Activated T-helper 1 cell treated with anti-CD3 and anti-CD28 coated beads, Interleukin-12 subunit alpha, Interleukin-12 subunit beta, Interleukin-2, Interleukin-4 antibody, amounts not matched to agents 30 ng/mL and 10 ng/mL and 1 ng/mL, durations not matched to agents 14 hours and 24 hours and 36 hours (primary cell): ENCODE data around the gene SH3PXD2B. TPM values are rescaled to one million over a fixed set of nuclear protein-coding genes. Genes with fewer than 3 reads are reported as not detected.
"Not testable (repeated sequence)": the region's sequence is repeated elsewhere in the genome, so short reads cannot be mapped to it uniquely, and the experiment has no call there.

ENCODE experiments used
- DNase-seq: peaks from one replicate; pipeline ENCODE4 v3.0.0; 2021; ENCODE audit warnings: low spot score
- H3K27ac Mint-ChIP-seq: one replicate; pipeline ENCODE4 v1.8.0; 2021; ENCODE audit warnings: mild to moderate bottlenecking, mixed read lengths
- H3K27me3 Mint-ChIP-seq: one replicate; pipeline ENCODE4 v1.8.0; 2022; ENCODE audit warnings: mild to moderate bottlenecking, moderate library complexity, mixed read lengths; ENCODE audit not compliant: insufficient read depth
- H3K36me3 Mint-ChIP-seq: one replicate; pipeline ENCODE4 v1.8.0; 2021; ENCODE audit warnings: low read depth, mixed read lengths
- H3K4me1 Mint-ChIP-seq: one replicate; pipeline ENCODE4 v1.8.0; 2021; ENCODE audit warnings: low read depth, mixed read lengths
- H3K4me3 Mint-ChIP-seq: one replicate; pipeline ENCODE4 v1.8.0; 2021; ENCODE audit warnings: mild to moderate bottlenecking, moderate library complexity, mixed read lengths
- H3K9me3 Mint-ChIP-seq: one replicate; pipeline ENCODE4 v1.8.0; 2021; ENCODE audit warnings: mixed read lengths
- intact Hi-C: fragments of 100-400 bp; cut with micrococcal nuclease; formaldehyde crosslinking; loops from one replicate; pipeline ENCODE4 v1.15.1; 2024
- total RNA-seq: library from RNA; stranded (reverse); gene quantifications from 2 replicates; pipeline ENCODE4 v1.2.3, GENCODE V29; 2022

SH3PXD2B gene
- total RNA-seq, 1 donor from 2014 or later: 0.26 TPM

DNA sequence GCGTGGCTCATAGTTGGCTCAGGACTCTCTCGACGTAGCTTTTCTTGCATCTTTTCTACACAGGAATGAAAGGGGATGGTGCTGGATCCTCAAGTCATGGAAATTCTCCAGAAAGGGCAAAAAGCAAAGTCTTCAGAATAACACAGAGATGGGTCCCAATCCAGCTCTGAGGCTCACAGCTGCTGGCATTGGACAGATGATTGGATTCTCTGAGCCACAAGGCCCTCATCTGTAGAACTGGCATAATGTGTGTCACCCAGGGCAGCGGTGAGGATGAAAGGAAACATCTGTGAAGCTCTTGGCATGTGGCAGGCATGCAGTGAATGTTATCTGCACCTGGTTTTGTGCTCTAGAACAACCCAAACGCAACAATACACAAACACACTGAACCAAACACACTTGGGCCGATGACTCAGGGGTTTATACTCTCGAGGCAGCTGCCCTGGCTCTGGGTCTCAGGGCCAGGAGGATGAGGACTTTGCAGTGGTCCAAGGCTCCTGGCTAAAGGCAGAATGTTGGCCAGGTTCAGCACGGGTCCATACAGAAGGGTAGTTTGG lies 106.8 kb downstream of the SH3PXD2B start:
- no peaks in the 10 kb centered on the region for H3K9me3 Mint-ChIP-seq
- no peak overlapping the region for H3K27ac Mint-ChIP-seq
- H3K27me3 Mint-ChIP-seq: peaks cover 2% of the 10 kb centered on the region
- no peak overlapping the region for H3K4me3 Mint-ChIP-seq
- no peaks in the 10 kb centered on the region for H3K4me1 Mint-ChIP-seq
- intact Hi-C loops: no loop called here
- no peaks in the 10 kb centered on the region for H3K36me3 Mint-ChIP-seq
- no peak for DNase-seq

DNA sequence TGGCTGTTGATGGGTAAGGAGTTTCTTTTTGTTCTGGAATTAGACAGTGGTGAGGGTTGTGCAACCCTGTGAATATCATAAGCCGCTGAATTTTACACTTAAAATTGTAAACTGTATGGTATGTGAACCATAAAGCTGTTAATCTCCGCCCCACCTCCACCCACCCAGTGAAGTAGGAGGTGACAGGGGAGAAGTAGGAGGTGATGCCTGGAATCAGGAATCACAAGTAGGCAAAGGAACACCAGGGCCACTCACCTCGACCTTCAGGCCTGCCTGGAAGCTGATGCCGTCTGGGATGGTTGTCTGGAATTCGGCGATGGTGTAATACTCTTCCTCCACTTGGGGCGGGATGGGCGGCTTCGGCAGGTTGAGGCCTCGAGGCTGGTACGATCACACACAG lies 108.4 kb downstream of the SH3PXD2B start:
- no peak for DNase-seq
- Mint-ChIP-seq H3K27me3 (peaks cover 2% of the 10 kb centered on the region), H3K9me3 (no peaks in the 10 kb centered on the region), H3K27ac (no peak overlapping the region), H3K36me3 (no peaks in the 10 kb centered on the region), H3K4me3 (no peak overlapping the region), H3K4me1 (no peaks in the 10 kb centered on the region)
- intact Hi-C loops: no loop called here

DNA sequence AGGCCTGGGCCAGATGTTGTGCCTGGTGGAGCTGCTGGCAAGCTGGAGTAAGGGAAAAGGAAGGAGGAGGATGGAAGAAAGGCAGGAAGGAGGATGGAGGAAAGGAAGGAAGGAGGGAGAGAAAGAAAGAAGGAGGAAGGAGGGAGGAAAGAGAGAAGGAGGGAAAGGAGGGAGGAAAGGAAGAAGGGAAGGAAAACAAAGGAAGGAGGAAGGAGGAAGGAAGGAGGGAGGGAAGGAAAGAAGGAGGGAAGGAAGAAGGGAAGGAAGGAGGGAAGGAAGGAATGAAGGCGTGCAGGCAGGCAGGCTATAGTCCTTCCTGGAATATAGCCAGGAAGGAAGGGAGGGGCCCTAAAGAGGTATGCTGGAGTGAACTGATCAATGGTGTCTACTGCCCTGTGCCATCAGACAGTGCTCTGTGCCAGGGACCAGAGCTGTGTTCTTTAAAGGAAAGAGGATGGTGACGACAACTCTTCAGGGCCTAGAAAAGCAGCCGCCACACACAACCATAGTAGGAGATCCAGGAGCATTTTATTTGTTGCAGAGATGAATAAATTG lies 109.4 kb downstream of the SH3PXD2B start:
- intact Hi-C loops: no loop called here
- DNase-seq: no peak
- Mint-ChIP-seq H3K36me3 (no peaks in the 10 kb centered on the region), H3K4me1 (no peaks in the 10 kb centered on the region), H3K27me3 (peaks cover 2% of the 10 kb centered on the region), H3K27ac (no peak overlapping the region), H3K4me3 (no peak overlapping the region), H3K9me3 (no peaks in the 10 kb centered on the region)

DNA sequence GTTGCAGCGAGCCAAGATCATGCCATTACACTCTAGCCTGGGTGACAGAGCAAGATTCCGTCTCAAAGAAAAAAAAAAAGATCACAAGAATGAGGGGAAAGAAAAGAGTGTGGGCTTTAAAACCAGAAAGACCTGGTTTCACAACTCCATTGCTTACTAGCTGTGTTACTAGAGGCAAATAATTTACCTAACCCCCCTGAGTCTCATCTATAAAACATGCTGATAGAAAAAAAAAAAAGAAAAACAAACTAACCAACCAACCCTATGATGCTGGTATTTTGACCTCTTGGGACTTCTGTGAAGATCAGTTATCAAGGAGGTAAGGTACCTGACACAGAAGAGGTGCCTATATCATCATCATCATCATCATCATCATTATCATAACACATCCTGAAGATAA lies 110.6 kb downstream of the SH3PXD2B start:
- peaks cover 2% of the 10 kb centered on the region for H3K27me3 Mint-ChIP-seq
- H3K9me3 Mint-ChIP-seq: no peaks in the 10 kb centered on the region
- no peak overlapping the region for H3K4me3 Mint-ChIP-seq
- no peaks in the 10 kb centered on the region for H3K4me1 Mint-ChIP-seq
- H3K27ac Mint-ChIP-seq: no peak overlapping the region
- no peaks in the 10 kb centered on the region for H3K36me3 Mint-ChIP-seq
- intact Hi-C loops: no loop called here
- no peak for DNase-seq

DNA sequence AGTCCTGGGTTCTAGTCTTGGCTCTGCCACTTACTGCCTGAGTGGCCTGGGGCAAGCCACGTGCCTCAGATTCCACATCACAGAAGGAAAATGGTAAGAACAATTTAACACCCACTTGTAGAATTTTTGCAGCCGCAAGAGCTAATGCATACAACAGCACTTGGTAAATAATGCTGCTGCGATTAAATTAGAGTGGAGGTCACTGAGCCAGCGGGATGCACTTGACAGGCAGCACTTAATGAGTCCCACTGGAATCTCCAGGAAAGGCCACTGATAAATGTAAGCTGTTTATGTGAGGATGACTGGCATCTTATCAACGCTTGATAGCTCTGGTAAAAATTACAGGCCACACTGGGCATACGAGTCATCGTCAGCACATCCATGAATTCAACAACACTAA lies 111.4 kb downstream of the SH3PXD2B start:
- Mint-ChIP-seq H3K4me3 (no peak overlapping the region), H3K36me3 (no peaks in the 10 kb centered on the region), H3K9me3 (no peaks in the 10 kb centered on the region), H3K27me3 (peaks cover 2% of the 10 kb centered on the region), H3K4me1 (no peaks in the 10 kb centered on the region), H3K27ac (no peak overlapping the region)
- no peak for DNase-seq
- intact Hi-C loops: no loop called here

DNA sequence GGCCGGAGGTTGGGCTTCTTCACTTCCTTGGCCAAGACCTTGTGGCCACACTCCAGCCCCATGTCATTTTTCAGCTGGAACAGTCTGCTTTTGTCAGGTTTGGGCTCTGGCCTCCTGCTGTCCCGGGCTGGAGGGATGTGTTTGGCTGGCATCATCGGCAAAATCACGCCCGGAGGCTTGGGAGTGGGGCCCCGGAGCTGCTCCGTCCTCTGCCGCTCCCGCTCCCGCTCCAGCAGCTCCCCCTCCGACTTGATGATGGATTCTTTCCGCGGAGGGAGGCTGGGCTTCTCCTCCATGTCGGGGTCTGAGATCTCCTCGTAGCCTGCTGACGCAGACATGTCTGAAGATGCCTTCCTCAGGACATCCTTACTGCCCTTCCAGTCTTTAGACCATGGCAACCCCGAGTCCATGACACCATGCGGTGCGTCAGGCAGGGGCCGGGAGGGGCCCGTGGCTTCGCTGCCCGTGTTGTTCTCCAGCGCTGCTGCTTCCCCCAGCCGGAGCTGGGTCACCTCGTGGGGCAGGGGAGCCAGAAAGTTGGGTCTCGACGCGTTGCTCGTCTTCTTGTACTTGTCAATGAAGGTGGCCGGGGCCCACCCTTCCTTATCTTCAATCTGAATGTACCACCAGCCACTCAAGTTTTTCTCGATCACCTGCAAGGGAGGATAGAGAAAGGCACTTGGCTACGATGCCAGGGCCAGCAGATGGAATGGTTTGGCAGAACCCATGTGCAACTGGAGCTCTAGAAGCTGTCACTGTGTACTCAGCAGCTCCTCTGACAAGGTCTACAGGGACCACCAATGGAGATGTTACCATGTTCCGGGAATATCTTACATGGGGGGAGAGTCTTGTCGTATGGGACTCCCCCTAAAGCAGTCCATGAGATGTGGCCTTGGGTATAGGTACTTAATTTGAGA lies 114.8 kb downstream of the SH3PXD2B start:
- Mint-ChIP-seq H3K27me3 (no peaks in the 10 kb centered on the region), H3K36me3 (no peaks in the 10 kb centered on the region), H3K4me3 (no peak overlapping the region), H3K27ac (no peak overlapping the region), H3K4me1 (no peaks in the 10 kb centered on the region), H3K9me3 (no peaks in the 10 kb centered on the region)
- no peak for DNase-seq
- intact Hi-C loops: no loop called here

DNA sequence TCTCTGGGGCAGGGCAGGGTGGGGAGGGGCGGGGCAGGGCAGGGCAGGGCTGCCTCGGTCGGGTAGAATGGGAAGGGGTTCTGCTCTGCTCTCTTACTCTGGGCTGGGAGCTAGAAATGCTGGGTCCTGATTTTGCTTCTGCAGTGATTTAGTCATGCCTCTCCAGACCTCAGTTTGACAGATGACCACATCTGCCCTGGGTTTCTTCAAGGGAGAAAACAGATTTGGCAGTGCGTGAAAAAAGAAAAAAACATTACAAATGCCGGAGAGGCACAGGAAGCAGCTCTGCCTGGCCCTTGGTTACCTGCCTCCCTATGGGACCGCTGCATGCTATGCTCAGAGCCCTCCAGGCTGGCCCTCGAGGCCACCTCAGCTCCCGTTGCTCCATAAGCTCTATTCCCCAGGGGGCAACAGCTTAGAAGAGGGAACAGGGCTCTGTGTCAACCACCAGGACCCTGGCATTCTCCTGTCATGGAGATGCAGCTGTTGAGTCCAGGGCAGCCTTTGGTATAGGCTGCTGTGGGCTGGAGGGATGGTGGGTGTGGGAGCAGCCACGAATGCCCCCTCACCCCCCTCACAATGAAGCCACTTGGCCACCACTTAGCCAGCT lies 117.5 kb downstream of the SH3PXD2B start:
- DNase-seq: no peak
- Mint-ChIP-seq H3K36me3 (no peaks in the 10 kb centered on the region), H3K9me3 (no peaks in the 10 kb centered on the region), H3K4me3 (no peak overlapping the region), H3K27ac (no peak overlapping the region), H3K27me3 (no peaks in the 10 kb centered on the region), H3K4me1 (no peaks in the 10 kb centered on the region)
- intact Hi-C loops: no loop called here

DNA sequence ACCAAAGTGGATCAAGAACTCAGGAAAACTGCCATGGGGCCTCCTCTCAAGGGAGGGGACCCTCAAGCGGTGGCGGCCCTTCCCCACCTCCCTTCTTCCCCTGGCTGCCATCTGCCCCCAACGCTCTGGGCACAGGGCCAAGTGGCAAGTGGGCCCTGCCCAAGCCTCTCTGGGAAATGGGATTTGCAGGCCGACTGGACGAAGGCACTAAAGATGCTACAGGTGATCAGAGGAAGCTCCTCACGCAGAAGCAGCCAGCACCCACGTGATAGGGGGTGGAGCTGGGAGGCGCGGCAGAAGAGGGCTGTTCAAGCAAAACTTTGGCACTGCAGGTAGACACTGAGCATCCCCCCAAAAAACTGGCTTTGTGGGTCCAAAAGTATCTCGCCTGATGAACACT lies 118.1 kb downstream of the SH3PXD2B start:
- Mint-ChIP-seq H3K9me3 (no peaks in the 10 kb centered on the region), H3K27me3 (no peaks in the 10 kb centered on the region), H3K27ac (no peak overlapping the region), H3K4me3 (no peak overlapping the region), H3K36me3 (no peaks in the 10 kb centered on the region), H3K4me1 (no peaks in the 10 kb centered on the region)
- DNase-seq: no peak
- intact Hi-C loops: no loop called here

DNA sequence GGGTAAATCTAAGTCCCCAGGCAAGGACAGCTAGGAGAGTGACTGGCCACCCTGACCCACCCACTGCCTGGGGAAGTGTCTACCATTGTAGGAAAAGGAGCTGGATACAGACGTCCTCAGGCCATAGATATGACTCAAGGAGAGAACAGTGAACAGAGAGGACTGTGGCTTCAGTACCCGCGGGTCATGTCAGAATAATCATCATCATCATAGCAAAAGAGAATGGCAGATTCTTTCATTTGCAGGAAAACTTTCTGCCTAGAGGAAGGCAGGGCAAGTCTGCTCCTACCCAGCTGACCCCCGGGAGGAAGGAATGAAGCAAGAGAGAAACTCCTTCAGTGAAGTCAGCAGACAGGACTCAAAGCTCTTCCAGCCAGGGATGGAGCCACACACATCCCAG lies 118.6 kb downstream of the SH3PXD2B start:
- Mint-ChIP-seq H3K4me1 (no peaks in the 10 kb centered on the region), H3K27me3 (no peaks in the 10 kb centered on the region), H3K9me3 (no peaks in the 10 kb centered on the region), H3K27ac (no peak overlapping the region), H3K4me3 (no peak overlapping the region), H3K36me3 (no peaks in the 10 kb centered on the region)
- DNase-seq: no peak
- intact Hi-C loops: no loop called here

DNA sequence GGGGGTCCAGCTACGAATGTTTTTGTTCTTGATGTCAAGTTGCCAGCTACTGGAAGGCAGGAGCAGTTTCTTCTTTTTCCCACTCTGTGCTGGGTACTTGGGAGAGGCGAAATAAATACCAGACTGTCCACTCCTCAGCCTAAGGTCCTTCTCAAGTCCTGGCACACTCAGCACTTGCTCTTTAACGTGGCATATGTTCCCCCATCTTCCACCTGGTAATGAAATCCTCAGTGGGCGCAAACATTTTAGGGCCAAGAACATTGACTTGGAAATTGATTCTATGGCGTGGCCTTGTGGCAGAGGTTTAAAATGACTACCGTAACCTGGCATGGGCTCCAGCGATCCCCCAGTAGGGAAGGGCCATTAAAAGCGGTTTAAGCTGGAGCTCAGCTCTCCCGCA lies 119.7 kb downstream of the SH3PXD2B start:
- intact Hi-C loops: no loop called here
- no peaks in the 10 kb centered on the region for H3K27me3 Mint-ChIP-seq
- no peaks in the 10 kb centered on the region for H3K4me1 Mint-ChIP-seq
- no peaks in the 10 kb centered on the region for H3K36me3 Mint-ChIP-seq
- no peak for DNase-seq
- H3K4me3 Mint-ChIP-seq: no peak overlapping the region
- H3K27ac Mint-ChIP-seq: no peak overlapping the region
- no peaks in the 10 kb centered on the region for H3K9me3 Mint-ChIP-seq

DNA sequence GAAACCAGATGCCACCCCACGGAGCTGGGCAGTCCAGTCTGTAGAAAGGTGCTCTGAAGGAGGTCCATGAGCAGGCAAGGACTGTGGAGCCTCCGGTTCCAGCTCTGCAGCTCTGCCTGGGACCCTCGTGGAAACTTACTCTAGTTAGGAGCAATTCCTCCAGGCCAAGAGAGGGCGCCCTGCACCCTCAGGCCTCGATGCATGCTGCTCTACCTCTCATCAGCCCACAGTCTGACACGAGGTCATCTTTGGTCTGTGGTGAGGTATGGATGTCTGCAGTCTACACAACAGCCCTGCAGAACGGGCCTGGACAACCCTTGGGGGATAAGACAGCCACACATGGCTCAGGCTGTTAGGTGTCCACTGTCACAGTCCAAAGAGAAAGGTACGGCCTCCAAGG lies 120.1 kb downstream of the SH3PXD2B start:
- Mint-ChIP-seq H3K27ac (no peak overlapping the region), H3K36me3 (no peaks in the 10 kb centered on the region), H3K4me3 (no peak overlapping the region), H3K4me1 (no peaks in the 10 kb centered on the region), H3K9me3 (no peaks in the 10 kb centered on the region), H3K27me3 (no peaks in the 10 kb centered on the region)
- intact Hi-C loops: no loop called here
- no peak for DNase-seq

DNA sequence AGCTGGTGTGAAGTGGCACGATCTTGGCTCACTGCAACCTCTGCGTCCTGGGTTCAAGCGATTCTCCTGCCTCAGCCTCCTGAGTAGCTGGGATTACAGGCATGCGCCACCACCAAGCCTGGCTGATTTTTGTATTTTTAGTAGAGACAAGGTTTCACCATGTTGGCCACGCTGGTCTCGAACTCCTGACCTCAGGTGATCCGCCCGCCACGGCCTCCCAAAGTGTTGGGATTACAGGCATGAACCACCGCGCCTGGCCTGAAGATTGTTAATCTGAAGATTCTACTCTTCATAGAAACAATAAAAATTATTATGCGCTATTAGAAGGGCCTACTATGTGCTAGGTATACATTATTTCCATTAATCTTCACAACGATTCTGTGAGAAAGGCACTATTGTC lies 127.4 kb downstream of the SH3PXD2B start:
- H3K9me3 Mint-ChIP-seq, H3K4me1 Mint-ChIP-seq, DNase-seq, H3K27me3 Mint-ChIP-seq, intact Hi-C loops, H3K36me3 Mint-ChIP-seq, H3K4me3 Mint-ChIP-seq, H3K27ac Mint-ChIP-seq: not testable (repeated sequence)

DNA sequence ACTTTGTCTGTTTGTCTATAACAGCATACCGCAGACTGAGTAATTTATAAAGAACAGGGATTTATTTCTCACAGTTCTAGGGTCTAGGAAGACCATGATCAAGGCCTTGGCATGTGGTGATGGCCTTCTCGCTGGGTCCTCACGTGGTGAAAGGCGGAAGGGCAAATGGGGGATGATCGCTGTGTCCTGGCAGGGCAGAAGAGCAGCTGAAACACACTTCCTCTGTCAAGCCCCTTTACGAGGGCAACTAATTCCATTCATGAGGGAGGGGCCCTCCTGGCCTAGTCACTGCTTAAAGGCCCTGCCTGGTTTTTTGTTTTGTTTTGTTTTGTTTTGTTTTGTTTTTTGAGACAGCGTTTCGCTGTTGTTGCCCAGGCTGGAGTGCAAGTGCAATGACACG lies 128.9 kb downstream of the SH3PXD2B start:
- Mint-ChIP-seq H3K4me1 (no peaks in the 10 kb centered on the region), H3K27ac (no peak overlapping the region), H3K9me3 (no peaks in the 10 kb centered on the region), H3K4me3 (no peak overlapping the region), H3K27me3 (no peaks in the 10 kb centered on the region), H3K36me3 (no peaks in the 10 kb centered on the region)
- DNase-seq: no peak
- intact Hi-C loops: no loop called here
